ENCODE measurements around the gene C5.

GRCh38 chr9:120916588-120916987 lies 133.5 kb downstream of the C5 start:
- TF ChIP-seq CTCF (IDR thresholded peaks at IDR 0.05; ENCODE audit: insufficient read depth, low read length) (no peak), POLR2AphosphoS5 (IDR thresholded peaks at IDR 0.05; ENCODE audit: low read depth) (no peak), REST (IDR thresholded peaks at IDR 0.05; ENCODE audit: insufficient replicate concordance, low read depth) (no peak), GABPA (IDR thresholded peaks at IDR 0.05; ENCODE audit: low read depth) (no peak)
